ENCODE measurements around the gene L3MBTL4.

Gene L3MBTL4

DNA sequence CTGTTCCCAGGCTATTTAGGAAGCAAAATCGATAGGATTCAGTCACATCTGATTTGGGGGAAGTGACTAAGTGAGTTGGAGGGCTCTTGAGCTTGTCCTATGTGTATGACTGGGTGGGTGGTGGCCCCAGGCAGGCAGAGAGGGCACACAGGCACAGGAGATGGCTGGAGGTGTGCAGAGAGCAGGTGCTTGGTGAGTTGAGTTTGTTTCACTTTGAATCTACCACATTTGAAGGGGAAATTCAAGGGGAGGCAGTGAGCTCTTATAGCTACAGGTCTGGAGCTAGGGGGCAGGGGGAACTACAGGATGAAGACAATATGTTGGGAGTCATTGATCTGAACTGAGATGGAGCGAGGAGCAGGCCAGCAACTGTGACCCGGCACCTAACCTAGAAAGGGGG, 476.9 kb downstream of the L3MBTL4 start:
- DNase-seq (ENCODE audit: low spot score) = no peak
- no peaks in the 10 kb centered on the region for H3K27me3 Mint-ChIP-seq (ENCODE audit: low read depth)
- no peaks in the 10 kb centered on the region for H3K36me3 Mint-ChIP-seq (ENCODE audit: low read depth)
- no peak overlapping the region for H3K4me3 Mint-ChIP-seq
- H3K9me3 Mint-ChIP-seq = no peaks in the 10 kb centered on the region
- H3K27ac Mint-ChIP-seq = no peak overlapping the region
- H3K4me1 Mint-ChIP-seq (ENCODE audit: low read depth) = no peaks in the 10 kb centered on the region

GRCh38 chr18:5937121-5937520, 477.6 kb downstream of the L3MBTL4 start:
- H3K4me3 Mint-ChIP-seq = no peak overlapping the region
- no peaks in the 10 kb centered on the region for H3K36me3 Mint-ChIP-seq (ENCODE audit: low read depth)
- DNase-seq (ENCODE audit: low spot score) = no peak
- no peak overlapping the region for H3K27ac Mint-ChIP-seq
- H3K9me3 Mint-ChIP-seq = no peaks in the 10 kb centered on the region
- no peaks in the 10 kb centered on the region for H3K4me1 Mint-ChIP-seq (ENCODE audit: low read depth)
- H3K27me3 Mint-ChIP-seq (ENCODE audit: low read depth) = peaks cover 2% of the 10 kb centered on the region

DNA sequence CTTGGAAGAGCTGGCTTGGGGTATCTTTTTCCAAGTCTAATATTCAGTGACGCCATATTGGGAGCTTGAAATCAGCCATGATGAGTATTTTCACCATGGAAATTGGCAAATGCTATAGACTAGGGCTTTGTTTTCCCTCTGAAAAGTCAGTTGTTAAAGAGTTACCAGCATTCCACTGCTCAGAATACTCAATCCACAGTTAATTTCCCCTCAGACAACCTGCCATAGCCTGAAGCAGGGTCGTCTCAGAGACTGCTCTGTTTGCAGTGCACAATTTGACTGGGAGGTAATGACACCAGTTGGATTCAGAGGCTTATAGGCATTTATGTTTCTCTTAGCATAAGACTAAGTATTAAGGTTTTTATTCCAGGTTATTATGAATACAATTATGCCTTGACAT, 483.9 kb downstream of the L3MBTL4 start:
- Mint-ChIP-seq H3K27ac (no peak overlapping the region), H3K4me1 (ENCODE audit: low read depth) (no peaks in the 10 kb centered on the region), H3K36me3 (ENCODE audit: low read depth) (no peaks in the 10 kb centered on the region), H3K4me3 (no peak overlapping the region), H3K27me3 (ENCODE audit: low read depth) (peaks cover 8% of the 10 kb centered on the region), H3K9me3 (peaks cover 6% of the 10 kb centered on the region)
- DNase-seq (ENCODE audit: low spot score) = no peak

- H3K4me3 Mint-ChIP-seq = no peak overlapping the region
- H3K9me3 Mint-ChIP-seq = no peaks in the 10 kb centered on the region
- H3K36me3 Mint-ChIP-seq (ENCODE audit: low read depth) = no peaks in the 10 kb centered on the region
- H3K27ac Mint-ChIP-seq = no peak overlapping the region
- DNase-seq (ENCODE audit: low spot score) = no peak
- peaks cover 6% of the 10 kb centered on the region for H3K27me3 Mint-ChIP-seq (ENCODE audit: low read depth)
- H3K4me1 Mint-ChIP-seq (ENCODE audit: low read depth) = no peaks in the 10 kb centered on the region
These were observed 496.4 kb downstream of the L3MBTL4 start for GRCh38 chr18:5918205-5918858.

GRCh38 chr18:5914951-5915350, 499.8 kb downstream of the L3MBTL4 start:
- H3K9me3 Mint-ChIP-seq = no peaks in the 10 kb centered on the region

GRCh38 chr18:5914016-5914415, 500.7 kb downstream of the L3MBTL4 start:
- Mint-ChIP-seq H3K27ac (no peak overlapping the region), H3K36me3 (ENCODE audit: low read depth) (no peaks in the 10 kb centered on the region), H3K4me1 (ENCODE audit: low read depth) (no peaks in the 10 kb centered on the region), H3K4me3 (no peak overlapping the region), H3K27me3 (ENCODE audit: low read depth) (peaks cover 4% of the 10 kb centered on the region), H3K9me3 (no peaks in the 10 kb centered on the region)
- DNase-seq (ENCODE audit: low spot score) = no peak

More at GRCh38 chr18:5914951-5915350, 499.8 kb downstream of the L3MBTL4 start:
- Mint-ChIP-seq H3K27ac (no peak overlapping the region), H3K27me3 (ENCODE audit: low read depth) (peaks cover 4% of the 10 kb centered on the region), H3K4me1 (ENCODE audit: low read depth) (no peaks in the 10 kb centered on the region), H3K36me3 (ENCODE audit: low read depth) (no peaks in the 10 kb centered on the region), H3K4me3 (no peak overlapping the region)
- DNase-seq (ENCODE audit: low spot score) = no peak

GRCh38 chr18:5912566-5912965, 502.1 kb downstream of the L3MBTL4 start:
- no peak for DNase-seq (ENCODE audit: low spot score)
- Mint-ChIP-seq H3K27me3 (ENCODE audit: low read depth) (peaks cover 2% of the 10 kb centered on the region), H3K27ac (no peak overlapping the region), H3K9me3 (no peaks in the 10 kb centered on the region), H3K36me3 (ENCODE audit: low read depth) (no peaks in the 10 kb centered on the region), H3K4me3 (no peak overlapping the region), H3K4me1 (ENCODE audit: low read depth) (no peaks in the 10 kb centered on the region)

- H3K9me3 Mint-ChIP-seq = no peaks in the 10 kb centered on the region
- H3K36me3 Mint-ChIP-seq (ENCODE audit: low read depth) = no peaks in the 10 kb centered on the region
- no peaks in the 10 kb centered on the region for H3K4me1 Mint-ChIP-seq (ENCODE audit: low read depth)
- no peak overlapping the region for H3K4me3 Mint-ChIP-seq
- peaks cover 6% of the 10 kb centered on the region for H3K27me3 Mint-ChIP-seq (ENCODE audit: low read depth)
- DNase-seq (ENCODE audit: low spot score) = no peak
- no peak overlapping the region for H3K27ac Mint-ChIP-seq
These were observed 505.6 kb downstream of the L3MBTL4 start for GRCh38 chr18:5909125-5909524.
